ENCODE data around the gene BNC2. TPM values are rescaled to one million over a fixed set of nuclear protein-coding genes. Genes with fewer than 3 reads are reported as not detected.

Gene BNC2
- total and polyA plus RNA-seq, 2 experiments from 2014 or later = 19.3 to 20.7 TPM

GRCh38 chr9:16753256-16753655 is 117.2 kb downstream of the BNC2 start:
- Histone ChIP-seq H4K20me1 (ENCODE audit: insufficient read depth, poor library complexity, severe bottlenecking) (no peaks in the 10 kb centered on the region), H3K79me2 (no peaks in the 10 kb centered on the region), H3K27me3 (no peaks in the 10 kb centered on the region), H3K9me3 (ENCODE audit: low read depth) (no peaks in the 10 kb centered on the region), H3K4me1 (ENCODE audit: insufficient read depth) (peaks cover 8% of the 10 kb centered on the region), H3K4me2 (no peak overlapping the region), H3K9me2 (replicated peaks; ENCODE audit: insufficient read depth) (no peaks in the 10 kb centered on the region), H3K36me3 (replicated peaks; ENCODE audit: insufficient read depth, low read depth) (no peaks in the 10 kb centered on the region), H3K4me3 (no peak overlapping the region), H2AFZ (no peak overlapping the region), H3K27ac (no peak overlapping the region)
- WGBS (ENCODE audit: low lambda C conversion rate, missing lambda C conversion rate) = 63% methylated on average over 2 of the region's 2 CpGs
- DNase-seq (ENCODE audit: low spot score) = no peak
- TF ChIP-seq EZH2 (IDR thresholded peaks at IDR 0.05; ENCODE audit: borderline replicate concordance) (no peak), EZH2phosphoT487 (IDR thresholded peaks at IDR 0.05; ENCODE audit: low read depth, severe bottlenecking, unreplicated experiment) (no peak), CTCF (IDR thresholded peaks at IDR 0.05; ENCODE audit: poor library complexity) (no peak)

- no peaks in the 10 kb centered on the region for H3K27me3 ChIP-seq
- TF ChIP-seq EZH2phosphoT487 (IDR thresholded peaks at IDR 0.05; ENCODE audit: low read depth, severe bottlenecking, unreplicated experiment) (no peak), CTCF (IDR thresholded peaks at IDR 0.05; ENCODE audit: poor library complexity) (no peak), EZH2 (IDR thresholded peaks at IDR 0.05; ENCODE audit: borderline replicate concordance) (no peak)
- H3K4me2 ChIP-seq = no peak overlapping the region
- whole genome bisulfite sequencing (ENCODE audit: low lambda C conversion rate, missing lambda C conversion rate) = 82% methylated on average over 2 of the region's 2 CpGs
- no peak for DNase-seq (ENCODE audit: low spot score)
- H3K9me3 ChIP-seq (ENCODE audit: low read depth) = no peaks in the 10 kb centered on the region
- H3K79me2 ChIP-seq = no peaks in the 10 kb centered on the region
- no peaks in the 10 kb centered on the region for H3K9me2 ChIP-seq (replicated peaks; ENCODE audit: insufficient read depth)
- no peak overlapping the region for H3K27ac ChIP-seq
- no peaks in the 10 kb centered on the region for H3K36me3 ChIP-seq (replicated peaks; ENCODE audit: insufficient read depth, low read depth)
- no peaks in the 10 kb centered on the region for H4K20me1 ChIP-seq (ENCODE audit: insufficient read depth, poor library complexity, severe bottlenecking)
- peaks cover 8% of the 10 kb centered on the region for H3K4me1 ChIP-seq (ENCODE audit: insufficient read depth)
- H3K4me3 ChIP-seq = no peak overlapping the region
- H2AFZ ChIP-seq = no peak overlapping the region
Measured at GRCh38 chr9:16752601-16753000, 117.9 kb downstream of the BNC2 start.

GRCh38 chr9:16750553-16750952 is 119.9 kb downstream of the BNC2 start:
- Histone ChIP-seq H3K79me2 (peaks cover 6% of the 10 kb centered on the region), H3K36me3 (replicated peaks; ENCODE audit: insufficient read depth, low read depth) (no peaks in the 10 kb centered on the region), H4K20me1 (ENCODE audit: insufficient read depth, poor library complexity, severe bottlenecking) (no peaks in the 10 kb centered on the region), H3K9me2 (replicated peaks; ENCODE audit: insufficient read depth) (no peaks in the 10 kb centered on the region), H3K27me3 (no peaks in the 10 kb centered on the region), H2AFZ (no peak overlapping the region), H3K4me2 (no peak overlapping the region), H3K4me1 (ENCODE audit: insufficient read depth) (peaks cover 8% of the 10 kb centered on the region), H3K9me3 (ENCODE audit: low read depth) (no peaks in the 10 kb centered on the region), H3K27ac (no peak overlapping the region), H3K4me3 (no peak overlapping the region)
- no peak for DNase-seq (ENCODE audit: low spot score)
- 92% methylated on average over 4 of the region's 4 CpGs for WGBS (ENCODE audit: low lambda C conversion rate, missing lambda C conversion rate)
- TF ChIP-seq EZH2 (IDR thresholded peaks at IDR 0.05; ENCODE audit: borderline replicate concordance) (no peak), CTCF (IDR thresholded peaks at IDR 0.05; ENCODE audit: poor library complexity) (no peak), EZH2phosphoT487 (IDR thresholded peaks at IDR 0.05; ENCODE audit: low read depth, severe bottlenecking, unreplicated experiment) (no peak)

- Histone ChIP-seq H4K20me1 (ENCODE audit: insufficient read depth, poor library complexity, severe bottlenecking) (no peaks in the 10 kb centered on the region), H3K4me2 (no peak overlapping the region), H3K36me3 (replicated peaks; ENCODE audit: insufficient read depth, low read depth) (no peaks in the 10 kb centered on the region), H3K9me3 (ENCODE audit: low read depth) (no peaks in the 10 kb centered on the region), H3K27me3 (no peaks in the 10 kb centered on the region), H3K4me1 (ENCODE audit: insufficient read depth) (no peaks in the 10 kb centered on the region), H3K27ac (no peak overlapping the region), H2AFZ (no peak overlapping the region), H3K9me2 (replicated peaks; ENCODE audit: insufficient read depth) (no peaks in the 10 kb centered on the region), H3K79me2 (peaks cover 9% of the 10 kb centered on the region), H3K4me3 (no peak overlapping the region)
- DNase-seq (ENCODE audit: low spot score) = no peak
- 69% methylated on average over 5 of the region's 5 CpGs for WGBS (ENCODE audit: low lambda C conversion rate, missing lambda C conversion rate)
- TF ChIP-seq EZH2phosphoT487 (IDR thresholded peaks at IDR 0.05; ENCODE audit: low read depth, severe bottlenecking, unreplicated experiment) (no peak), EZH2 (IDR thresholded peaks at IDR 0.05; ENCODE audit: borderline replicate concordance) (no peak), CTCF (IDR thresholded peaks at IDR 0.05; ENCODE audit: poor library complexity) (no peak)
Measured at GRCh38 chr9:16745359-16745758, 125.1 kb downstream of the BNC2 start.
